ENCODE results near the gene PRKRA.
"Not testable (repeated sequence)": the region's sequence is repeated elsewhere in the genome, so short reads cannot be mapped to it uniquely, and the experiment has no call there.

PRKRA gene

GRCh38 chr2:178429336-178429735 lies 21.6 kb downstream of the PRKRA start:
- H3K9me3 ChIP-seq (ENCODE audit: control insufficient read depth, low read length) = peaks cover 3% of the 10 kb centered on the region
- no peak overlapping the region for H3K27ac ChIP-seq (ENCODE audit: insufficient read depth, low read depth, low read length, poor library complexity, severe bottlenecking)
- no peak overlapping the region for H3K4me3 ChIP-seq (ENCODE audit: insufficient read depth, low read depth, low read length)
- H3K27me3 ChIP-seq (ENCODE audit: control insufficient read depth, insufficient read depth, low read length, poor library complexity, severe bottlenecking) = no peaks in the 10 kb centered on the region
- peaks cover 17% of the 10 kb centered on the region for H3K36me3 ChIP-seq (ENCODE audit: control insufficient read depth, insufficient read depth, low read length)
- H3K4me1 ChIP-seq (ENCODE audit: control insufficient read depth, insufficient read depth, low read length) = no peaks in the 10 kb centered on the region

DNA sequence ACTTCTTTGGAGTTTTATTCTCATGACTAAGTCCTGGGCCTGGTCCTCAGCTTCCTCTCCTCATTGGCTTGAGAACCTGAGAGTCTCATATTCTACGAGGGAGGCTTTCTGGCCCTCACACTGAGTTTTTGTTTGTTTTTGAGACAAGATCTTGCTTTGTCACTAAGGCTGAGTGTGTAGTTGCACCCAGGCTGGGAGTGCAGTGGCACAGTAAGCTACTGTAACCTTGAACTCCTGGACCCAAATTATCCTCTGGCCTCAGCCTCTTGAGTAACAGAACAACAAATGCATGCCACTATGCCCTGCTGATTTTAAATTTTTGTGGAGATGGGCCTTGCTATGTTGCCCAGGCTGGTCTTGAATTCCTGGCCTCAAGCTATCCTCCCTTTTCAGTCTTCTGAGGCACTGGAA lies 22.6 kb downstream of the PRKRA start:
- H3K4me1 ChIP-seq (ENCODE audit: control insufficient read depth, insufficient read depth, low read length) = no peaks in the 10 kb centered on the region
- no peaks in the 10 kb centered on the region for H3K27me3 ChIP-seq (ENCODE audit: control insufficient read depth, insufficient read depth, low read length, poor library complexity, severe bottlenecking)
- no peak overlapping the region for H3K27ac ChIP-seq (ENCODE audit: insufficient read depth, low read depth, low read length, poor library complexity, severe bottlenecking)
- H3K4me3 ChIP-seq (ENCODE audit: insufficient read depth, low read depth, low read length) = no peak overlapping the region
- H3K36me3 ChIP-seq (ENCODE audit: control insufficient read depth, insufficient read depth, low read length) = peaks cover 17% of the 10 kb centered on the region
- 87 to 97% methylated on average over 1 of the region's 1 CpG for WGBS, 2 experiments
- peaks cover 3% of the 10 kb centered on the region for H3K9me3 ChIP-seq (ENCODE audit: control insufficient read depth, low read length)

GRCh38 chr2:178427458-178427857 lies 23.5 kb downstream of the PRKRA start:
- Histone ChIP-seq H3K4me1 (ENCODE audit: control insufficient read depth, insufficient read depth, low read length) (no peaks in the 10 kb centered on the region), H3K9me3 (ENCODE audit: control insufficient read depth, low read length) (peaks cover 3% of the 10 kb centered on the region), H3K4me3 (ENCODE audit: insufficient read depth, low read depth, low read length) (no peak overlapping the region), H3K36me3 (ENCODE audit: control insufficient read depth, insufficient read depth, low read length) (peaks cover 17% of the 10 kb centered on the region), H3K27ac (ENCODE audit: insufficient read depth, low read depth, low read length, poor library complexity, severe bottlenecking) (no peak overlapping the region), H3K27me3 (ENCODE audit: control insufficient read depth, insufficient read depth, low read length, poor library complexity, severe bottlenecking) (no peaks in the 10 kb centered on the region)
- WGBS, 2 experiments = 100% methylated on average over 1 of the region's 2 CpGs; no CpG with 5 or more reads in 1 of the 2 experiments

DNA sequence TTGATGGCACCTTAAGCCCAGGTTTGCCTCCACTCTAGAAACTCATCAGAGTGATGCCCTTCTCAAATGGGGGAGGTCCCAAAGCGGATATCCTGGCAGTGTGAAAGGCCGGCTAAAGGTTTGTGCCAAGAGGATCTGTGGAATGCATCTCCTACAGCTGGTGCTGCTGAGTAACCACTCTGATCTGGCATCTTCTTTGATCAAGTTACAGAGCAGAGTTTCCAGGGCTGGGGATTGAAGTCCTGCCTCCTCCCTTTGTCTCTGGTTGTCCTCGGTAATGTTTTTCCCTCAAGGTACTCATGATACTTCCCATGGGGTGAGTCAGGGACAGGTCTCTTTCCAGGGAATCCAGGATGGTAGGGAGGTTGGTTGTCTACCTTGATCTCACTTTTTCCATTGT lies 24.6 kb downstream of the PRKRA start:
- Histone ChIP-seq H3K4me1 (ENCODE audit: control insufficient read depth, insufficient read depth, low read length) (no peaks in the 10 kb centered on the region), H3K27ac (ENCODE audit: insufficient read depth, low read depth, low read length, poor library complexity, severe bottlenecking) (no peak overlapping the region), H3K27me3 (ENCODE audit: control insufficient read depth, insufficient read depth, low read length, poor library complexity, severe bottlenecking) (no peaks in the 10 kb centered on the region), H3K36me3 (ENCODE audit: control insufficient read depth, insufficient read depth, low read length) (peaks cover 17% of the 10 kb centered on the region), H3K9me3 (ENCODE audit: control insufficient read depth, low read length) (peaks cover 3% of the 10 kb centered on the region), H3K4me3 (ENCODE audit: insufficient read depth, low read depth, low read length) (no peak overlapping the region)
- WGBS, 2 experiments = 92 to 97% methylated on average over 3 of the region's 3 CpGs

DNA sequence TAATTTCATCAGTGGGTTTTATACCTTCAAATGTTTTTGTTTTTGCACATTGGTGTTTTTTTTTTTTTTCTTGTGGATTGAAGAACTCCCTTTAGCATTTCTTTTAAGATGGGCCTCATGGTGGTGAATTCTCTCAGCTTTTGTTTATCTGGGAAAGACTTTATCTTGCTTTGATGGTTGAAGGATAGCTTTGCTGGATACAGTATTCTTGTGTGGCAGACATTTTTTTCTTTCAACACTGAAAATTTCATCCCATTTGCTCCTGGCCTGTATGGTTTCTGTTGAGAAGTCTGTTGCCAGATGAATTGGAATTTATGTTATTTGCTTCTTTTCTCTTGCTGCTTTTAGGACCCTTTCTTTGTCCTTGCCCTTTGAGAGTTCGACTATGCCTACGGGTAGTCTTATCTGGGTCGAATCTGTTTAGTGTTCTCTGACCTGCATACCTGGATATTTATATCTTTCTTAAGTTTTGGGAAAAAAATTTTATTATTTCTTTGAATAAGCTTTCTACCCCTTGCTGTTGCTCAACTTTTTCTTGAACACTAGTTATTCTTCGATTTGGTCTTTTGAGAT lies 25.6 kb downstream of the PRKRA start:
- no peak overlapping the region for H3K27ac ChIP-seq (ENCODE audit: insufficient read depth, low read depth, low read length, poor library complexity, severe bottlenecking)
- WGBS, 2 experiments = 100% methylated on average over 2 to 4 of the region's 4 CpGs
- peaks cover 3% of the 10 kb centered on the region for H3K9me3 ChIP-seq (ENCODE audit: control insufficient read depth, low read length)
- no peaks in the 10 kb centered on the region for H3K27me3 ChIP-seq (ENCODE audit: control insufficient read depth, insufficient read depth, low read length, poor library complexity, severe bottlenecking)
- H3K36me3 ChIP-seq (ENCODE audit: control insufficient read depth, insufficient read depth, low read length) = peaks cover 17% of the 10 kb centered on the region
- no peaks in the 10 kb centered on the region for H3K4me1 ChIP-seq (ENCODE audit: control insufficient read depth, insufficient read depth, low read length)
- no peak overlapping the region for H3K4me3 ChIP-seq (ENCODE audit: insufficient read depth, low read depth, low read length)

GRCh38 chr2:178423746-178424145 lies 27.2 kb downstream of the PRKRA start:
- H3K36me3 ChIP-seq (ENCODE audit: control insufficient read depth, insufficient read depth, low read length) = peaks cover 17% of the 10 kb centered on the region

GRCh38 chr2:178422097-178422496 lies 28.9 kb downstream of the PRKRA start:
- Histone ChIP-seq H3K4me1 (ENCODE audit: control insufficient read depth, insufficient read depth, low read length) (no peaks in the 10 kb centered on the region), H3K27ac (ENCODE audit: insufficient read depth, low read depth, low read length, poor library complexity, severe bottlenecking) (no peak overlapping the region), H3K27me3 (ENCODE audit: control insufficient read depth, insufficient read depth, low read length, poor library complexity, severe bottlenecking) (no peaks in the 10 kb centered on the region), H3K4me3 (ENCODE audit: insufficient read depth, low read depth, low read length) (no peak overlapping the region), H3K9me3 (ENCODE audit: control insufficient read depth, low read length) (peaks cover 3% of the 10 kb centered on the region), H3K36me3 (ENCODE audit: control insufficient read depth, insufficient read depth, low read length) (peaks cover 7% of the 10 kb centered on the region)
- 70 to 79% methylated on average over 3 of the region's 3 CpGs for WGBS, 2 experiments

More at GRCh38 chr2:178423746-178424145, 27.2 kb downstream of the PRKRA start:
- H3K9me3 ChIP-seq (ENCODE audit: control insufficient read depth, low read length); H3K27ac ChIP-seq (ENCODE audit: insufficient read depth, low read depth, low read length, poor library complexity, severe bottlenecking); H3K27me3 ChIP-seq (ENCODE audit: control insufficient read depth, insufficient read depth, low read length, poor library complexity, severe bottlenecking); H3K4me3 ChIP-seq (ENCODE audit: insufficient read depth, low read depth, low read length); H3K4me1 ChIP-seq (ENCODE audit: control insufficient read depth, insufficient read depth, low read length): not testable (repeated sequence)
- WGBS, 2 experiments = 96% methylated on average over 5 of the region's 5 CpGs

DNA sequence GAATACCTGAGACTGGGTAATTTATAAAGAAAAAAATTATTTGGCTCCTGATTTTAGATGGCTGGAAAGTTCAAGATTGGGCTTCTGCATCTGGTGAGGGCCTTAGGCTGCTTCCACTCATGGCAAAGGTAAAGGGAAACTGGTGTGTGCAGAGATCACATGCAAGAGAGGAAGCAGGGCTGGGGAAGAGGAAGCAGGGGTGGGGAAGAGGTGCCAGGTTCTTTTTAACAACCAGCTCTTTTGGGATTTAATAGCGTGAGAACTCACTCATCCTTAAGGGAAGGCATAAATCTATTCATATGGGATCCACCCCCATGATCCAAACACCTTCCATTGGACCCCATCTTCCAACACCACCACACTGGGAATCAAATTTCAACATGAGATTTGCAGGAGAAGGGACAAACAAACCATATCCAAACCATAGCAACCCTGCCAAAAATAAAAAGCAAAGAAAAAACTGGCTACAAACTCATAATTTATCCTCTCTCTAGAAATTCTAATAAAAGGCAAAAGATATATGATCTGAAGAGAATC lies 30.4 kb downstream of the PRKRA start:
- Histone ChIP-seq H3K4me1 (ENCODE audit: control insufficient read depth, insufficient read depth, low read length) (no peaks in the 10 kb centered on the region), H3K27ac (ENCODE audit: insufficient read depth, low read depth, low read length, poor library complexity, severe bottlenecking) (no peak overlapping the region), H3K9me3 (ENCODE audit: control insufficient read depth, low read length) (peaks cover 3% of the 10 kb centered on the region), H3K36me3 (ENCODE audit: control insufficient read depth, insufficient read depth, low read length) (no peaks in the 10 kb centered on the region), H3K4me3 (ENCODE audit: insufficient read depth, low read depth, low read length) (no peak overlapping the region), H3K27me3 (ENCODE audit: control insufficient read depth, insufficient read depth, low read length, poor library complexity, severe bottlenecking) (no peaks in the 10 kb centered on the region)
- 85 to 93% methylated on average over 1 of the region's 1 CpG for WGBS, 2 experiments

- Histone ChIP-seq H3K27me3 (ENCODE audit: control insufficient read depth, insufficient read depth, low read length, poor library complexity, severe bottlenecking) (no peaks in the 10 kb centered on the region), H3K27ac (ENCODE audit: insufficient read depth, low read depth, low read length, poor library complexity, severe bottlenecking) (no peak overlapping the region), H3K9me3 (ENCODE audit: control insufficient read depth, low read length) (no peaks in the 10 kb centered on the region), H3K36me3 (ENCODE audit: control insufficient read depth, insufficient read depth, low read length) (no peaks in the 10 kb centered on the region), H3K4me1 (ENCODE audit: control insufficient read depth, insufficient read depth, low read length) (no peaks in the 10 kb centered on the region), H3K4me3 (ENCODE audit: insufficient read depth, low read depth, low read length) (no peak overlapping the region)
- 89% methylated on average over 1 of the region's 1 CpG; no CpG with 5 or more reads in 1 of the 2 experiments for WGBS, 2 experiments
These were observed 31.9 kb downstream of the PRKRA start for GRCh38 chr2:178419123-178419522.

DNA sequence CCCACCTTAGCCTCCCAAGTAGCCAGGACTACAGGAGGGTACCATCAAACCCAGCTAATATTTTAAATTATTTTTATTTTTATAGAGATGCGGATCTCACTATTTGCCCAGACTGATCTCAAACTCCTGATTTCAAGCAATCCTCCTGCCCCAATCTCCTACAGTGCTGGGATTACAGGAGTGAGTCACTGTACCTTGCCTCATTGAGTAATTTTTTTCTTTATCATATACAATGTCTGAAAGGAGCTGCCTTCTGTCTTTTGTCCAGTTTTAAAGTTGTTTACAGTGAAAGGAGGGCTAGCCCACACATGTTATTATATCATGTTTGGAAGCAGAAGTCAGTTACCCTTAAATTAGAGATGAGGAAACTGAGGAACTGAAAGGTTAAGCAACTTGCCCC lies 32.5 kb downstream of the PRKRA start:
- WGBS, 2 experiments = 100% methylated on average over 1 of the region's 1 CpG; no CpG with 5 or more reads in 1 of the 2 experiments
- Histone ChIP-seq H3K9me3 (ENCODE audit: control insufficient read depth, low read length) (no peaks in the 10 kb centered on the region), H3K4me1 (ENCODE audit: control insufficient read depth, insufficient read depth, low read length) (no peaks in the 10 kb centered on the region), H3K36me3 (ENCODE audit: control insufficient read depth, insufficient read depth, low read length) (no peaks in the 10 kb centered on the region), H3K27ac (ENCODE audit: insufficient read depth, low read depth, low read length, poor library complexity, severe bottlenecking) (no peak overlapping the region), H3K27me3 (ENCODE audit: control insufficient read depth, insufficient read depth, low read length, poor library complexity, severe bottlenecking) (no peaks in the 10 kb centered on the region), H3K4me3 (ENCODE audit: insufficient read depth, low read depth, low read length) (no peak overlapping the region)
